Endothelial cell of umbilical vein (primary cell): ENCODE measurements around the gene SLC12A9.

ENCODE experiments used
- EZH2 ChIP-seq: IDR thresholded peaks from 2 replicates; pipeline ENCODE4 v1.6.1; 2012; ENCODE audit warnings: borderline replicate concordance, low read depth, mild to moderate bottlenecking, moderate library complexity, low read length, inconsistent platforms; ENCODE audit not compliant: severe bottlenecking
- JUN ChIP-seq: IDR thresholded peaks from 2 replicates; pipeline ENCODE4 v1.6.1; 2011; ENCODE audit warnings: borderline replicate concordance, low read depth; ENCODE audit not compliant: insufficient read length, insufficient read depth
- MYC ChIP-seq: IDR thresholded peaks from one replicate; pipeline ENCODE4 v1.6.1; 2011; ENCODE audit warnings: mild to moderate bottlenecking, low read depth, low read length
- POLR2A ChIP-seq: IDR thresholded peaks from 2 replicates; pipeline ENCODE4 v1.6.1; 2012; ENCODE audit warnings: low read depth, mild to moderate bottlenecking, control low read depth, low read length
- TF ChIP-seq, protein P1 (sequence below), 2 donors: IDR thresholded peaks; 1 replicate in 1 of 2; 2 replicates in 1 of 2; pipeline ENCODE4 v1.5.1; 2011; ENCODE audit warnings: low read length in 2 of 2, mild to moderate bottlenecking in 2 of 2, moderate library complexity in 2 of 2, control low read depth in 1 of 2, inconsistent platforms in 1 of 2, low read depth in 1 of 2; ENCODE audit not compliant: insufficient read depth in 1 of 2; ENCODE audit errors: extremely low read depth in 1 of 2

DNA sequence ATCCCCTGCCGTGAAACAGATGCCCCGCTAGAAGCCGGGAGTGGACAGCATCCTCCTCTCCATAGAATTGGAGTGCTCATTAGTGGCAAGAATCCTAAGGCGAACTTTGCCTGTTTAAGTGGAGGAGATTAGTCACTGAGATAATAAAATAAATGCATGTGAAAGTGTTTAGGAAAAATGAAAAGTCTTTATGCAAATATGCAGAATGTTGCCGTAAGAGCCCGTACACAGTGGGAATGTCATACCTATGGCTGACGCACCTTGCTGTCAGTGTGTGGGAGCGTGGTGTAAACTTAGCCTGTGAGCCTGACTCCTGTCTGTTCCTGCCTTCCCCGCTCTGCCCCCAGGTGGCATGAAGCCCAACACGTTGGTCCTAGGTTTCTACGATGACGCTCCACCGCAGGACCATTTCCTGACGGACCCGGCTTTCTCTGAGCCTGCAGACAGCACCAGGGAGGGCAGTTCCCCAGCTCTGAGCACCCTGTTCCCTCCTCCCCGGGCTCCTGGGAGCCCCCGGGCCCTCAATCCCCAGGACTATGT, 12.9 kb downstream of the SLC12A9 start:
- TF ChIP-seq EZH2, result no peak
- TF ChIP-seq, protein P1, sequence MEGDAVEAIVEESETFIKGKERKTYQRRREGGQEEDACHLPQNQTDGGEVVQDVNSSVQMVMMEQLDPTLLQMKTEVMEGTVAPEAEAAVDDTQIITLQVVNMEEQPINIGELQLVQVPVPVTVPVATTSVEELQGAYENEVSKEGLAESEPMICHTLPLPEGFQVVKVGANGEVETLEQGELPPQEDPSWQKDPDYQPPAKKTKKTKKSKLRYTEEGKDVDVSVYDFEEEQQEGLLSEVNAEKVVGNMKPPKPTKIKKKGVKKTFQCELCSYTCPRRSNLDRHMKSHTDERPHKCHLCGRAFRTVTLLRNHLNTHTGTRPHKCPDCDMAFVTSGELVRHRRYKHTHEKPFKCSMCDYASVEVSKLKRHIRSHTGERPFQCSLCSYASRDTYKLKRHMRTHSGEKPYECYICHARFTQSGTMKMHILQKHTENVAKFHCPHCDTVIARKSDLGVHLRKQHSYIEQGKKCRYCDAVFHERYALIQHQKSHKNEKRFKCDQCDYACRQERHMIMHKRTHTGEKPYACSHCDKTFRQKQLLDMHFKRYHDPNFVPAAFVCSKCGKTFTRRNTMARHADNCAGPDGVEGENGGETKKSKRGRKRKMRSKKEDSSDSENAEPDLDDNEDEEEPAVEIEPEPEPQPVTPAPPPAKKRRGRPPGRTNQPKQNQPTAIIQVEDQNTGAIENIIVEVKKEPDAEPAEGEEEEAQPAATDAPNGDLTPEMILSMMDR (IDR thresholded peaks at IDR 0.05; ENCODE audit: extremely low read depth in 1 of 2, insufficient read depth in 1 of 2, low read depth in 1 of 2, low read length in 2 of 2), result peak in 1 of 2 donors; percentile 24
- TF ChIP-seq MYC, result no peak
- no peak for TF ChIP-seq JUN
- no peak for TF ChIP-seq POLR2A
